ENCODE data around the gene DAO.

DNA sequence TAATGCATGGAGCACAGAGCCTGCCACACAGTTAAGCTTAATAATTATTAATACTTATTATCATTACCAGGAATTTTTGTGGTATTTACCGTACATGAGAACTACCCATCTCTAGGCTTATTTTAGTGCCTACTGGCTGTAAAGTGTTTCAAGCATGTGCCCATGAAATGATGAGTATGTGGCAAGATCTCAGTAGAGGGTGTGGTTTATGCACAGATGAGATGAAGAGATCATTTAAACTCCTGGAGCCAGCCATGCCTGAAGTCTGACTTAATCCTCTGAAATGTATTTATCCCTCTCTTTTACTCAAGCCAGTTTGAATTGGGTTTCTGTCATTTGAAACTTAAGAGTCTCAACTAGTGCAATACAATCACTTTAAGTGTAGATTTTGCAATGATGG, 60.2 kb downstream of the DAO start:
- TF ChIP-seq, protein P1, sequence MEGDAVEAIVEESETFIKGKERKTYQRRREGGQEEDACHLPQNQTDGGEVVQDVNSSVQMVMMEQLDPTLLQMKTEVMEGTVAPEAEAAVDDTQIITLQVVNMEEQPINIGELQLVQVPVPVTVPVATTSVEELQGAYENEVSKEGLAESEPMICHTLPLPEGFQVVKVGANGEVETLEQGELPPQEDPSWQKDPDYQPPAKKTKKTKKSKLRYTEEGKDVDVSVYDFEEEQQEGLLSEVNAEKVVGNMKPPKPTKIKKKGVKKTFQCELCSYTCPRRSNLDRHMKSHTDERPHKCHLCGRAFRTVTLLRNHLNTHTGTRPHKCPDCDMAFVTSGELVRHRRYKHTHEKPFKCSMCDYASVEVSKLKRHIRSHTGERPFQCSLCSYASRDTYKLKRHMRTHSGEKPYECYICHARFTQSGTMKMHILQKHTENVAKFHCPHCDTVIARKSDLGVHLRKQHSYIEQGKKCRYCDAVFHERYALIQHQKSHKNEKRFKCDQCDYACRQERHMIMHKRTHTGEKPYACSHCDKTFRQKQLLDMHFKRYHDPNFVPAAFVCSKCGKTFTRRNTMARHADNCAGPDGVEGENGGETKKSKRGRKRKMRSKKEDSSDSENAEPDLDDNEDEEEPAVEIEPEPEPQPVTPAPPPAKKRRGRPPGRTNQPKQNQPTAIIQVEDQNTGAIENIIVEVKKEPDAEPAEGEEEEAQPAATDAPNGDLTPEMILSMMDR (conservative IDR thresholded peaks at IDR 0.05): no peak
- no peak for TF ChIP-seq ZFX (IDR thresholded peaks at IDR 0.05)
